Spleen (tissue), 11 donors: ENCODE results near the gene AHCYL2. TPM values are rescaled to one million over a fixed set of nuclear protein-coding genes. Genes with fewer than 3 reads are reported as not detected.

Source experiments
- polyA plus RNA-seq, 3 donors: library from polyadenylated mRNA; stranded (reverse); fragments of 200-250 nt; gene quantifications; one replicate each; pipeline ENCODE4 v1.2.1, GENCODE V29; 2013
- small RNA-seq, 4 donors: library from RNA; depleted of rRNA; stranded (forward); fragments of <200 nt; gene quantifications; one replicate each; pipeline ENCODE3, GENCODE V24; 2016
- total RNA-seq, 7 donors: library from RNA; depleted of rRNA in 3 of 7; stranded (reverse); fragments of >200 nt in 3 of 7; fragmentation: NEBNext Ultra II Directional in 4 of 7; extraction: Animal tissue kit (Norgen Biotek cat#: 25700) in 4 of 7; gene quantifications; one replicate each; pipeline versions ENCODE4 v1.1.0 to v1.2.1, GENCODE V29; 2016 to 2021
- donor health status: healthy with polysubstance abuse.
- donor health status: DM: no; HTN: no; CAD: no; lungs with moderate emphysema.
- donor health status: DM: no; HTN: no; CAD: no.
- donor health status: Bipolar disorder and iron deficiency.
- donor health status: healthy.
- donor health status: DM: no; HTN: no; CAD: no.
- donor health status: DM: yes; HTN: yes; CAD: no.

The AHCYL2 gene
- total and polyA plus RNA-seq, 10 donors = 3.1 to 20.1 (median 17.8) TPM

Small RNA genes lying within 50 kb of the gene (small RNA-seq; reads per million reads assigned to genes)
- gene AC009244.1 (0 reads per million in 4 donors), gene SNRPGP3 (0 reads per million in 4 donors)

Other genes with a start within 250 kb of the AHCYL2 start
- 10 to 100 TPM; 32.6 to 49.0 (median 39.6) TPM for gene TNPO3, start 169.9 kb upstream of the AHCYL2 start, total RNA-seq
- 10 to 100 TPM; 11.2 to 14.3 (median 13.1) TPM for gene TNPO3, start 169.9 kb upstream of the AHCYL2 start, polyA plus RNA-seq
- gene TSPAN33, start 80.3 kb upstream of the AHCYL2 start, total RNA-seq = 10 to 100 TPM; 37.0 to 48.8 (median 40.7) TPM
- gene TSPAN33, start 80.3 kb upstream of the AHCYL2 start, polyA plus RNA-seq = 10 to 100 TPM; 46.7 to 57.9 (median 55.4) TPM
- gene SMO, start 36.4 kb upstream of the AHCYL2 start, total RNA-seq = 1 to 10 TPM; 2.6 to 4.7 (median 3.0) TPM
- gene SMO, start 36.4 kb upstream of the AHCYL2 start, polyA plus RNA-seq = 1 to 10 TPM; 1.4 to 2.1 (median 1.6) TPM
- gene STRIP2, start 209.4 kb downstream of the AHCYL2 start, total RNA-seq = 1 to 10 TPM in 5 of 7 donors, under 1 TPM in 2; 0.60 to 2.2 (median 1.3) TPM
- gene STRIP2, start 209.4 kb downstream of the AHCYL2 start, polyA plus RNA-seq = 1 to 10 TPM in 2 of 3 donors, under 1 TPM in 1; 0.97 to 1.7 (median 1.2) TPM